Stimulated activated CD8-positive, alpha-beta memory T cell treated with anti-CD3 and anti-CD28 coated beads, Interleukin-15, amount 100 ng/mL, for 48 hours (primary cell): ENCODE measurements around the gene EDNRB.
"Not testable (repeated sequence)": the region's sequence is repeated elsewhere in the genome, so short reads cannot be mapped to it uniquely, and the experiment has no call there.

ENCODE experiments used
- DNase-seq, 2 donors: peaks; one replicate each; pipeline ENCODE4 v3.0.0-alpha.2; 2020; ENCODE audit warnings: low read depth in 2 of 2

EDNRB gene

DNA sequence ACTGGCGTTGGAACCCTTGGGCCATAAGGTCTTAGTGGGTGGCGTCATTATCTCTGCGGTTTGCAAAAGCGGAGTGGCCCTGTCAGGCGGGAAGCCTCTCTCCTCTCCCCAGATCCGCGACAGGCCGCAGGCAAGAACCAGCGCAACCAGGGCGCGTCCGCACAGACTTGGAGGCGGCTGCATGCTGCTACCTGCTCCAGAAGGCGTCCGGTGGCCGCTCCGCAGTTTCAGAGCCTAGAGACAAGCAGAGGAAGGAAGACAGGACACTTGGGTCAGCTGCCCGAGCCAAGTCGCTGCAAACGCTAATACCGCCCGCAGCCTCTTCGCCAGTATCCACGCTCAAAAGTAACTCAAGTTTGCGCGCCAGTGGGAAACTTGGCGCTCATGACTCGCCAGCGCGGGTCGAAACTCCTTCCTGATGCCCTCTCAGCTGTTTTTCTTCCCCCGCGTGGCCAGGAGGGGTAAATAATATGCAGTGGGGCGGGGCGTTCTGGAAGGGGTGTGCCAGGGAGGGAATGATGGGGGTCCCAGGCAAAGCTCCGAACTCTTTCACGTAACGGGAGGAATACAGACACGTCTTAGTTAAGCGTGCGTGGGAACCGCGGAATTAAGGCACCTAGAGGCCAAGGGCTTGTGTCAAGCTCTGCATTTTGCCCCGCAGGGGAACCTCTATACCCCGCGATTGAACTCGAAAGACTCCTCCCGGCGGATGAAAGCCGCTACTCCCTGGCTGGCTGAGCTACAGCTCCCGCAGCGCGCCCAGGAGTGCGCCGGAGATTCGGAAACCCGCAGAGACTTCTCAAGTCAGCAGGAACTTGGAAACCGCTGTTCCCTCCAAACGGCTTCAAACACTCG, at the start of gene EDNRB:
EDNRB (minus strand) TSS at position 441 of the 855 bp plus-strand sequence; CDS start at position 183, 258 bp downstream.
- no peak for DNase-seq

- no peak for DNase-seq
Observed at GRCh38 chr13:77966671-77967070, 48.0 kb upstream of the EDNRB start.

DNA sequence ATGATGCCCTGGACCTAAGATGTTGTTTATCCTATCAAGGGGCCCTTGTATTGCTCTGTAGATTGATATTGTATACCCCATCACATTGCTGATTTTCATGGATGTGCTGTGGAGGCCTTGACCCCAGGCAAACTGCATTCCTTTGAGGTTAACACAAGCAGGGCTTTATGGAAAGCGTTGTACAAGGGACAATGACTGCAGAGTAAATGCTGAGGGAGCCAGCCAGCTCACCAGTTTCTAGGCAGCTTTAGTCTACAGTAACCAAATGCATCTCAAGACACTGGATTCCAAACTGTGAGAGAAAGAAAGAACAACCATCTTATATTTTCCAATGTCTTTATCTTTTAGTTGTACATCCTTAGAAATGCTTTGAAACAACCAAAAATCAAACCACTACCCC, 34.1 kb upstream of the EDNRB start:
- no peak for DNase-seq

- no peak for DNase-seq
Observed at GRCh38 chr13:77952276-77952675, 33.6 kb upstream of the EDNRB start.

- DNase-seq = no peak
Observed at GRCh38 chr13:77946522-77946921, 27.9 kb upstream of the EDNRB start.

DNA sequence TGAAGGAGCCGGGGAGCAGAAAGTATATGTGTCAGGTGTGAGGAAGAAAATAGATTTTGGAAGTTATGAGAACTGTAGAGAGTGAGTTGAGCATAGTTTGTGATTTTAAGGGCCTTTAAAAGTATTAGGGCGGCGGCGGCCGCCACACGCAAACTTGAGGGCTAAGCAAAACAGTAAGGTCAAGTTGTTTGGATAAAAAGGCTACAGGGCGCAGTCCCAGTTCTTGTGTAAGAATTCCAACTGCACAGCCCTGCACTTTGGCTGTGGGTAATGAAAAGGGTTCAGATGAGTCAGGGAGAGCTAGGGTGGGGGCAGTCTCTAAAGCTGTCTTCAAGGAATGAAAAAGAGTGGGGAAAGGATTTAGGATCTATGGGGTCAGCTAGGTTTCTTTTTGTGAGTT, 16.4 kb upstream of the EDNRB start:
- not testable (repeated sequence) for DNase-seq

DNA sequence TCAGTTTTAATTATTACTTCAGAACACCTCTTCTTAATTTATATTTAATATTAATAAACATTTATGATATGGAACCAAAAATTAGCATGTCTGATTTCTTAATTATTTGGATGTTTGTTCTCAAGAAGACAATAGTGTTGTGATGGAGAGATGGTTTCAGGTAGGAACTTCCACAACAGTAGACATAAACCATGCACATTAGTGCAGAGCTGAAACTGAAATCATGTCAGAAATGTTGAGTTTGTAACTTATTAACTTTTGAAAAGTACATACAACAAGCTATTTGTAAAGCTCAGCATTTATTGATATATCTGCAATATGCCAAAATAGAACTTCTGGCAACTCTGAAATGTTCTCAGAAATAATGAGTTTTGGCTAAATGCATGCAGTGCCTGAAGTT, 11.8 kb upstream of the EDNRB start:
- no peak for DNase-seq

DNA sequence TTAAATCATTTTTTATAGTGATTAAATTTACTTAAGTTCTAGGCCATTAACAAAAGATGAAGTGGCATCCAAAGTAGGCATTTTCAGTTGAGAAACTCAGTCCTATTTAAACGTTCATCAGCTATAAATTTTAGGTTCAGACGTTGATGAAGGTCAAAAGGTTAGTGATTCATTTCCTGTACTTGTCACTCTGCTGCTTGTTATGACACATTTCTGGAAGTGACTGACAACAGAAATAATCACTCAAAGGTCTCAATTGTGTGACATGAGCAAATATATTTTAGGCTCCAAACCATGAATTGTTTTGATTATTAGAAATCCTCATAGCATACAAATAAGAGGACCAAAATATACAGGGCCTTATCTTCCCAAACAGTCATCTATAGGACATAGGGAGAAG, 10.3 kb upstream of the EDNRB start:
- DNase-seq = no peak

DNA sequence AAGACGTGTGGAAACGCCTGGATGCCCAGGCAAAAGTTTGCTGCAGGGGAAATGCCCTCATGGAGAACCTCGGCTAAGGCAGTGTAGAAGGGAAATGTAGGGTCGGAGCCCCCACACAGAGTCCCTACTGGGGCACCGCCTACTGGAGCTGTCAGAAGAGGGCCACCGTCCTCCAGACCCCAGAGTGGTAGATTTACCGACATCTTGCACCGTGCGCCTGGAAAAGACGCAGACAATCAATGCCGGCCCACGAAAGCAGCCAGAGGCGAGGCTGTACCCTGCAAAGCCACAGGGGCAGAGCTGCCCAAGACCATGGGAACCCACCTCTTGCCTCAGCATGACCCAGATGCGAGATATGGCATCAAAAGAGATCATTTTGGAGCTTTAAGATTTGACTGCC, 7.0 kb upstream of the EDNRB start:
- no peak for DNase-seq

GRCh38 chr13:77919921-77920294, 1.3 kb upstream of the EDNRB start:
- DNase-seq = no peak

- no peak for DNase-seq
Observed at GRCh38 chr13:77919246-77919920, 752 bp upstream of the EDNRB start.

GRCh38 chr13:77916488-77916887, 2.1 kb downstream of the EDNRB start:
- DNase-seq = no peak

DNA sequence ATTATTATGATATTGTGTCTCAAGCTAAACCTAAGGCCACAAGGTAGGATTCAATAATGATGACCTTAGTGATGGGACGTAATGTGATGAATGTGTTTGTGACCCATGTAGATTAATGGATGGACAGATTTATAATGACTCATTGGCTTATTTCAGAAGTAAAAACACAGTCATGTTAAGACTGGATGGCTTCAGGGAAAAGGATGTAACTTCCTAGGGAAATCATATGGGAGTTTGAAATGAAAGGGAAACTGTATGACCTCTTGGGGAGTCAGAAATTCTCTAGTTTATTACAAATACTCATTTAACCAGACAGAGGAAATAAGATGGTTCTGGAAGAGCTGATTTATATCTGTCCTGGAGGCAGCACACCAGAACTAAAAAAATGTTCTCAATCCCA, 2.9 kb downstream of the EDNRB start:
- no peak for DNase-seq

GRCh38 chr13:77913003-77913402, 5.6 kb downstream of the EDNRB start:
- DNase-seq = no peak

GRCh38 chr13:77911751-77912150, 6.9 kb downstream of the EDNRB start:
- DNase-seq = no peak

DNA sequence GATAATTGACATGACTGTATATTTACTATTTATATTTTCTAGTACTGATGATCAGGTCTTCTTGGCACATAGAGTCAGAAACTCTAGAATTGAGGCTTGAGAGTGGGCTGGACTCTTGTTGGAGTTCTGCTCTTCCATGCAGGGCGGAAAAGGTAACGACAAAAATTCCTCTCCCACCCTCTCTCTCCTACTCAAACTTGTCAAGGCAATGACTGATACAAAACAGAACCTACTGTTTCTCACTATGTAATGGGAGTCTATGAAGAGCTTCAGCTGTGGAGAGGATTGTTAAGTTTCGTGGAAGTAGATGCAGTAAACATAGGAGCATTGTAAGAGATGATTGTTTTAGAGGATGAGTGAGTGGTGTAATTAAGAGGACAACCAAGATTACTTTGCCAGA, 8.8 kb downstream of the EDNRB start:
- no peak for DNase-seq

DNA sequence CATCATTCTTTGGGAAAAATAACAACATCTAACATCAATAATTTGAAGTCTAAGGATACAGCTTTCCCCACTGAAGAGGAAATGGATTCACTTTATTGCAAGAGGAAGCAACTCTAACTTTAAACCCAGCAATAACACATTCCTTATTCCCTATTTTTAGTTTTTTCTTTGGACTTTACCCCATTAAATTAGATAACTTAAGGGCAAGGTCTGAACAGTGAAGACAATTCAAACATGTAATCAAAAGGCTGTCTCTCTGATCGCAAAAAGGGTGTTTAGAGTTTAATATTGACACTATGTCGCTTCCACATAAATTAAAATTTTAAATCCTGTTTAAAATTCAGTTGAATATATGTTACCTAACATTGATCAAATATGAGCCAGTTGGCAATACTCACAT, 10.1 kb downstream of the EDNRB start:
- no peak for DNase-seq

GRCh38 chr13:77907666-77908341, 10.8 kb downstream of the EDNRB start:
- no peak for DNase-seq

DNA sequence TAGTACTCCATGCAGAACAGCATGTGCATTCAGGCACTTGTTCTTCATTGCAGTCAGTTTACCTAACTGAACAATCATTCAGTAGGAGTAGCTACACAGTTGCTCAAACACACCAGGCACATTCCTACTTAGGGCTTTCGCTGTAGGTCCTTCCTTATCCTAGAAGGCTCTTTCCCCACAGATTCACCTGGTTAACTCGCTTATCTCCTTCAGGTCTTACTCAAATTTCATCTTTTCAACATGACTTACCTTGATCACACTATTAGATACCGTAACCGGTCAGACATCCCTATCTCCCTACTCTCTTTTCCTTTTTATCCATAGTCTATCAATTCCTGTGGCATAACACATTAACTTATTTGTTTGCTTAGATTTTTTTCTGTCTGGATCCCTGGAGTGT, 14.6 kb downstream of the EDNRB start:
- DNase-seq = no peak

- DNase-seq = no peak
Observed at GRCh38 chr13:77903435-77903834, 15.2 kb downstream of the EDNRB start.

GRCh38 chr13:77902319-77902963, 16.2 kb downstream of the EDNRB start:
- DNase-seq = no peak

DNA sequence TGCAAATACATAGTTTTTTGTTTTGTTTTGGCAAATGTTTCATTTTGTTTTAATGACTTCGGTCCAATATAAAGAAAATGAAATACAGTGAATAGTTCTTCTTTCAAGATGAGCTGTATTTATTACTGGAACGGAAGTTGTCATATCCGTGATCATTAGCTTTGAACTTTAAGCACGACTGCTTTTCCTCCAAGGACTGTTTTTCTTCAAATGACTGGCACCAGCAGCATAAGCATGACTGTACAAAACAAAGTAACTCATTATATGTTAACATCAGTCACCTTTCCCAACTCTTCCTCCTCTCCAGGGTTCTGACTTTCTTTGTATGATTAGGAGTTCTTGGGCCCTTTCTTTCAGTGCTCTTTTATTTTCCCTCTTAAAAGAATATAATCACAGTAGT, 20.5 kb downstream of the EDNRB start:
- DNase-seq = no peak
